ENCODE data around the gene METTL1.
"Not testable (repeated sequence)": the region's sequence is repeated elsewhere in the genome, so short reads cannot be mapped to it uniquely, and the experiment has no call there.

The METTL1 gene

GRCh38 chr12:57771873-57772428 lies at the start of gene METTL1:
METTL1 (minus strand) TSS chr12:57772105; CDS start chr12:57772083, 22 bp downstream.
- FAIRE-seq, result no peak

GRCh38 chr12:57821015-57821414 lies 49.1 kb upstream of the METTL1 start:
- not testable (repeated sequence) for FAIRE-seq

GRCh38 chr12:57820119-57820518 lies 48.2 kb upstream of the METTL1 start:
- FAIRE-seq, result not testable (repeated sequence)

GRCh38 chr12:57817990-57818331 lies 46.1 kb upstream of the METTL1 start:
- not testable (repeated sequence) for FAIRE-seq

GRCh38 chr12:57817261-57817989 lies 45.5 kb upstream of the METTL1 start:
- no peak for FAIRE-seq

- no peak for FAIRE-seq
Measured at GRCh38 chr12:57816855-57817151, 44.9 kb upstream of the METTL1 start.

- no peak for FAIRE-seq
Measured at GRCh38 chr12:57816001-57816854, 44.3 kb upstream of the METTL1 start.

GRCh38 chr12:57815177-57816000 lies 43.5 kb upstream of the METTL1 start:
- FAIRE-seq, result no peak

GRCh38 chr12:57813971-57814772 lies 42.3 kb upstream of the METTL1 start:
- FAIRE-seq, result no peak

GRCh38 chr12:57813111-57813970 lies 41.4 kb upstream of the METTL1 start:
- FAIRE-seq, result no peak

GRCh38 chr12:57811028-57811755 lies 39.3 kb upstream of the METTL1 start:
- no peak for FAIRE-seq

- no peak for FAIRE-seq
Measured at GRCh38 chr12:57810450-57810849, 38.5 kb upstream of the METTL1 start.

- FAIRE-seq, result no peak
Measured at GRCh38 chr12:57809425-57809824, 37.5 kb upstream of the METTL1 start.

GRCh38 chr12:57808351-57808750 lies 36.4 kb upstream of the METTL1 start:
- FAIRE-seq, result no peak

GRCh38 chr12:57807285-57807684 lies 35.4 kb upstream of the METTL1 start:
- no peak for FAIRE-seq

- FAIRE-seq, result no peak
Measured at GRCh38 chr12:57806677-57807076, 34.8 kb upstream of the METTL1 start.

GRCh38 chr12:57803319-57803893 lies 31.5 kb upstream of the METTL1 start:
- no peak for FAIRE-seq

- no peak for FAIRE-seq
Measured at GRCh38 chr12:57802607-57803006, 30.7 kb upstream of the METTL1 start.

GRCh38 chr12:57800965-57801364 lies 29.1 kb upstream of the METTL1 start:
- FAIRE-seq, result no peak

- no peak for FAIRE-seq
Measured at GRCh38 chr12:57797933-57798332, 26.0 kb upstream of the METTL1 start.

All from islet of Langerhans (tissue), 1 donor.